GM19438 (cell line): Measurements from ENCODE around the gene DIO1.

Source experiments
- ATAC-seq: cut with Tn5 transposase; IDR thresholded peaks from one replicate; pipeline ENCODE4 v1.9.1; 2021; ENCODE audit warnings: low read depth; ENCODE audit not compliant: unreplicated experiment

DIO1 gene

DNA sequence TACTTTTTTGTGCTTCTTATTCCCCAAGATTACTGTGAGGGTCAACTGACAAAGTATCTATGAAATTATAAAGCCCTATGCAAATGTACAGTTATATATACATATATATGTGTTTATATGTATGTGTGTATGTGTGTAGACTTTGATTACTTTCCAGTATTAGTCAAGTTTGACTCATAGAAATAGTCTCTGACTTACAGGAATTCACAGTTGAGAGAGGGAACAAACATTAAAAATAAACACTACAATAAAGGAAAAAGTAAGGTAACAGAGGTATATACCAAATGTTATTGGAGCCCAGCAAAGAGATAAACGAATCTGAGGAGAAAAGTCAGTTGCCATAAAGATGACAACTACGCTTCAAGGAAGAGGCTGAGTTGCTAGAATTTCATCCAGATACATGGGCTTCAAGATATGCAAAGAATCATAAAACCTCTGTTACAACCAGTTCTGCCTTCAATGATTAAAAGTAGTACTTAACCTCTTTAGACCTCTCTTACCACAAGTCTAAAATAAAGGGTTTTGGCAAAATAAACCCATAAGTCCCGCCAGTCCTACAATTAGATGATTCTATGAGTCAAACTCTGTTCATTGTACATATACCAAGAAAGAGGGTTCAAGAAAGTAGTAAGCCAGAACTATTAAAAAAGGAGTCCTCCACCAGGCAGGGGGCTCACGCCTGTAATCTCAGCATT lies 44.3 kb downstream of the DIO1 start:
- no peak for ATAC-seq

DNA sequence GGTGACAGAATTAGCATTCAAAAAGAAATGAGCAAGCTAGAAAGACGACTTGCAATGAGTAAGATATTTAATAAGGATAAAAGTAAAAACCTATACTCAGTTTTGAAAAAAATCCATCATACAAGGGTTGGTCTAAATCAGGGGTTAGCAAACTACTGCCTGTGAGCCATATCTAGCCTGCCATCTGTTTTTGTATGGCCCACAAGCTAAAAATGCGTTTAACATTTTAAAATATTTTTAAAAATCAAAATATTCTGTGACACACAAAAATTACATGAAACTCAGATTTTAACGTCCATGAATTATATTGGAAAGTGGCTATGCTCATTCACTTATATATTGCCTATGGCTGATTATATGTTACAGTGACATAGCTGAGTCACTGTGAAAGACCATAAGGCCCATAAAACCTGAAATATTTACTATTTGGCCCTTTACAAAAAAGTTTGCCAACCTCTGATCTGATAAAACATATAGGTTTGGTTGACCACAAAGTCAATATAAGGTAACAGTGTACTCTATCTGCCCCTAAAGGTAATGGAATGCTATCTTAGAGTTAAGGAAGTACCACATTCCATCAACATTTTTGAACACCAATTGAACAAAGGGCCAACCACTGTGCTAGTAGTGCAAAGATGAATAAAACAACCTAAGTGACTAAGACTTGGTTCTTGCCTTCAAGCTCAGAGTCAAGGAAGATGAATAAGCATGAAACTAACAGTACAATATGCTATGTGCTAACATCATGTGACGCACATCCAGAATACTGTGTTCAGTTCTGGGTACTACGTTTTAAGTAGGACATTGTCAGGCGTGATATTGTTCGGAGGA lies 48.4 kb downstream of the DIO1 start:
- no peak for ATAC-seq

DNA sequence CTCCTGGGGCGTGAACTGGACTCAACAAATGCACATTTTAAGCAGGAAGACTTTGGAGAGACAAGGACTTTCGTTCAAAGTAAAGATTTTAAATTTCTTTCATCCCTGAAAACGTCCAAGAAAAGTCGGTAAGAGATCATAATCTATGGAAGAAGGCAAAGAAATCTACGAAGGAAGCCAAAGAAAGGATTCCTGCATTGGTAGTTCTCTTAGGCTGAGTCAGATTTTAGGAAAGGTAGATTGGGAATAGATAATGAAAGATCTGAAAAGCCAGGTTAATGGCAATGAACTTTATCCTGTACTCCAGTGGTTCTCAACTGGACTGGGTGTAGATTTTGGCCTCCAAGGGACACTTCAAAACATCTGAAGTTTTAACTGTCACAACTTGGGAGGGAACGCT lies 49.1 kb downstream of the DIO1 start:
- no peak for ATAC-seq

DNA sequence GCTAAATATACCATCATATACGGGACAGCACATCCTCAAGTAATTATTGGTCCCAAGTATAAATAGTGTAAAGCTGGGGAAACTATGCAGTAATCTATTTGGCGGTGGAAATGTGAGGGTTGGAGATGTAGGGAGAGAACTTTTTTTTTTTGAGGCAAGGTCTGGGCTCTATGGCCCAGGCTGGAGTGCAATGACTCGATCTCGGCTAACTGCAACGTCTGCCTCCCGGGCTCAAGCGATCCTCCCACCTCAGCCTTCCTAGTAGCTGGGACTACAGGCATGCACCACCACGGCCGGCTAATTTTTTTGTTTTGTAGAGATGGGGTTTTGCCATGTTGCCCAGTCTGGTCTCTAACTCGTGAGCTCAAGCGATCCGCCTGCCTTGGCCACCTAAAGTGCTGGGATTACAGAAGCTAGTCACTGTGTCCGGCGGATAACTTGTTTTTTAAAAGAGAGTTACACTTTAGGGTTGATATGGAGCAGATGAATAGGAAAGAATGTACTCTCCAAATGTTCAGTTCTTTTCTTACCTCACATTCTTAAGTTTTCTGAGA lies 49.6 kb downstream of the DIO1 start:
- ATAC-seq: no peak

DNA sequence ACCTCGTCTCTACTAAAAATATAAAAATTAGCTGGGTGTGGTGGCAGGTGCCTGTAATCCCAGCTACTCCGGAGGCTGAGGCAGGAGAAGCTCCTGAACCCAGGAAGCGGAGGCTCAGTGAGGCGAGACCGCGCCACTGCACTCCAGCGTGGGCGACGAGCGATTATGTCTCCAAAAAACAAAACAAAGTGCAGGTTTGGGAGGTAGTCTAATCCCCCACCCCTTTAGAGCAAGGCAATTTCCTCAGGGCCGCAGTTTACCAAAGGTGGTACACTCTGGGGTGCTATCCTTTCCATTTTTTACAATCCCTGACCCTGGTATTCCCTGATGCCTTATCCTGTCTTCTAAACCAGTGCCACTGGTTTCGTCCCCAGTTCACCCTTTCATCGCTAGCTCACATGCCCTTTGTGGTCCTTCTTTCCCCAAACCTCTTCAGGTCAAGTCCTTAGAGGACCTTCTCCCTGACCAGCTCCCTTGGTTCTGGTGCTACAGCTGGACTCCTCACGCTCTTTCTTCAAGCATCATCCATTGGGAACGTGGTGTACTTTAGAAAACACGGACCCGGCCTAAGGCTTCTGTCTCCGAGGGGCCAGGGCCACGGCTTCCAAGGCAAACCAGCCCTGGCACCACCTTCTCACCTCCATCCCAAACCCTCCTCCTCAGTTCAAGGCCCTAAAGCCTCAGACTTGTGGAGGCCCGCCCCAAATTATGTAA lies 50.6 kb downstream of the DIO1 start:
- no peak for ATAC-seq

DNA sequence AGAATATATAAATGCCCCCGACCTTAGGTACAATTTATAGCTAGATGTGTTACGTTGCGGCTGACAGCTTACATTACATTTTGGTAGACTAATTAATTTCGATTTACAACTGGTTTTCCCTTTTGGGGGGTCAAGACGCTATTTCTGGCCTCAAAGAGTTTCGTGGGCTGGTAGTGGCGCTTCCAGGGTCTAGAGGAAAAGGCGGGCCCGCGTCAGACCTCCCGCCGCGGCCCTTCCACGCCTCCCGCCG lies 51.1 kb downstream of the DIO1 start:
- ATAC-seq: no peak

DNA sequence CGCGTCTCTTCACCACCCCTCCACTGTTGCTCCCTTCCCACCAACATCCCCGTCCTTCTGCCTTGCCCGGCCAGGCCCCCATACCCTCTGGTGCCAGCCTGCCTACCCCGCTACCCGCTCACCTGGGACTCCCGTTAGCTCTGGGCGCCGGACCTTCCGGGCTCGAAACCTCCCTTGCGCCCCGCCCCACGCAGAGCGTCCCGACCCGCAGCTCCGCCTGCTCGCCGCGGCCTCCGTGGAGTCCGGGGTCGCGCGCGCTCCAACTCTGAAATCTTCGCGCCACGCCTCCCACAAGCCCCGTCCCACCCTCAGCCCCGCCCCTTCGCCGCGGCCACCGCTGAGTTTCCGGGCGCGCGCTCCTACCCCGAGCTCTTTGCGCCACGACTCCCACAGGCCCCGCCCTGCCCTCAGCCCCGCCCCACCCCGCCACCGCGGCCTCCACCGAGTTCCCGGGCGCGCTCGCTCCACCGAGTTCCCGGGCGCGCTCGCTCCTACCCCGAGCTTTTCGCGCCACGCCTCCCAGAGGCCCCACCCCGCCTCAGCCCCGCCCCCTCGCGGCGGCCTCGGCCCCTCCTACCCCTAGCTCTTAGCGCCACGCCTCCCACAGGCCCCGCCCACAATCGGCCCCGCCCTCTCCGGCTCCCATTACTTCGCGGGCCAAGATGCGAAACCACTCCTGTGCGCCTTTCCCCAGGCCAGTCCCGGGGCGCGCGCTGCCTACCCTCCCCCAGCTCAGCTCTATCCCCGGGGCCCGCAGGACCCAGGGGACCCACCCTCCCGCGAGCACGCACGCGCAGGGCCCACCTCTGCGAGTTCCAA lies 51.7 kb downstream of the DIO1 start, which contains the start of gene IFT25:
IFT25 (minus strand) TSS at position 267 of the 819 bp plus-strand sequence. CDS start 5,617 bp downstream, outside the sequence.
- ATAC-seq: peak; percentile 61

DNA sequence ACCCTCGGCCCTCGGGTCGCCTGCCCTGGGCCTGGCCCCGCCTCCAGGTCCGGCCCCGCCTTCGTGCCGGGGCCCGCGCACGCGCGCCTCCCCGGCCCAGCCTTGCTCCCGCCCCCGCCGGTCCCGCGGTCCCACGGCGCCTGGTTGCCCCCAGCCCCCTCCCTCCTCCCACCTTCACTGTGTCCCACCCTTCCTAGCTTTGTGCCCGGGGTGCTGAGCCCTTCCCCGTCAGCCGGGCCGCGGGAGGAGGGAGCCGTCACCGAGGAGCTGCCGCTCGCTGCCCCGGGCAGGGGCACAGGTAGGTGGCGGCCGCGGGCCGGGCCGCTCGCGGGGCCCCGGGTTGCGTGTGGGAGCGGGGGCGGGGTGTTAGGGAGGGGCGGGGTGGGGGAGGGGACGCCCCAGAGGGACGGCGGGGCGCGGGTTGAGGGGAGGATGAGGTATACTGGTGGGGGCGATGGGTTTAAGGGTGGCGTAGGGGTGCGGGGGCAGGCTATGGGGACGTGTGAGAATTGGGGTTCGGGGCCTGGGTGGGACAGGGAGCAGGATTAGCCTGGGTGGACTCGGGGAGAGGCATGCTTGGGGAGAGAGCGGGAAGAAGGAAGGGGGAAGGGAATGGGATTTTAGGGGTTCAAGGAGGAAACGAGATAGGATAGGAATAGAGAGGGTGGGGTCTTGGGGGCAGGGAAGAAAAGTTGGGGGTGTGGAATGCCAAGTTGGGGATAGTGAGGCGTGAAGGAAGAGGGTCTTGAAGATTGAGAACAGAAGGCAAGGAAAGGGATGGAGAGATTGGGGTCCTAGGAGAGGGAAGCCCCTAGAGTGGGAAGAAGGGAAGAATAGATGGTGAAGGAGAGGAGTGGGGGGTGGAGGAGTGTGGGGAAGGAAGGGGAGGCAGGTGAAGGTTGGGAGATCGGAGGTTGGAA lies 52.5 kb downstream of the DIO1 start, which contains the start of gene LRRC42:
LRRC42 (plus strand) TSS at position 99 of the 920 bp plus-strand sequence. CDS start 5,650 bp downstream, outside the sequence.
- ATAC-seq: peak; percentile 64

DNA sequence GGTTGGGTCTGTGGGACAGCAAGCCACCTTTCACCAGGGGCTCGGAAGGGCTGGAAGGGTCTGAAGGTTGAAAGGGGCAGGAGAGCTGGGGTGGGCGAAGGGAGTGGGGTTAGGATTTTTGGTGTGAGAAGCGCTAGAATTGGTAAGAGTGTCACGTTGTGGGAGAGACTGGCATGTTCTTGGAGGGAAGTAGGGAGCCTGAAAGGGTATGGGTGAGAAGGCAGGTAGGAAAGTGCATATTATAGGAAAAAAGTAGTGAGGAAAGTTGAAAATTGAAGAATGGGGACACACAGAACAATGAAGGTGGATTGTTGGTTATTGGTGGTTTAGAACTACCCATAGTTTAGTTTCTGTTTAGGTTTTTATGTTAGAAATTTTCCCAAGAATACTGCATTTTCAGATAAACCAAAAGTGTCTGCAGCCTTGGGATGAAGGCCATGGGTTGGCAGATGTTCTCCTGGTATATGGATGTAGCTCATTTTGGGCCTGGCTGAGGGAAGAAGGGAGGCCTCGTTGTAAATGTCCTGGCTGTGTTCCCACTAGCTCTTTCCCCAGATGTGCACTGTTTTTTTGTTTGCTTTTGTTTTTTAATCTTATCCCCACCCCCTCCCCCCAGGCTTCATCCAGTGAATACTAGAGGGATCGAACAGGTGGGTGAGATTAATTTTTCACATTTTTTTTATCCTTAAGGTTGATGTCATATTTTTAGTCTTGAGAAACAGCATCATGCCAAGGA lies 53.4 kb downstream of the DIO1 start:
- no peak for ATAC-seq

DNA sequence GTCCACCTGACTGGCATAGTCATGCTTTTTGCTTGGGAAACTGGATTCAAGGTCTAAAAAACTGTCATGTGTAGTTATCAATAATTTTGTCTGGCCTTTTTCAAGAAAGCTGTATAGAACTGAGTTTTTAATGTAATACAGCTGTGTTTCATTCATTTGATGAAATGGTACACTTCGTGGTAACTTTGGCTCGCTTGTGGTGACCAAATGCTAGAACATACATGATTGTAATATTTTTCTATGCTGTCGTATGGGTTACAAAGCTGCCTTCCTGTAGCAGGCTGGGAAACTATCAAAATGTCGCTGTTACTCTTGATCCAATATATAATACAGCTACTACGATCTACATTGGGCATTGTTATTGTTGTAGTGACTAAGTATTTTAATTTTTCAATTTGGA lies 54.3 kb downstream of the DIO1 start:
- no peak for ATAC-seq

DNA sequence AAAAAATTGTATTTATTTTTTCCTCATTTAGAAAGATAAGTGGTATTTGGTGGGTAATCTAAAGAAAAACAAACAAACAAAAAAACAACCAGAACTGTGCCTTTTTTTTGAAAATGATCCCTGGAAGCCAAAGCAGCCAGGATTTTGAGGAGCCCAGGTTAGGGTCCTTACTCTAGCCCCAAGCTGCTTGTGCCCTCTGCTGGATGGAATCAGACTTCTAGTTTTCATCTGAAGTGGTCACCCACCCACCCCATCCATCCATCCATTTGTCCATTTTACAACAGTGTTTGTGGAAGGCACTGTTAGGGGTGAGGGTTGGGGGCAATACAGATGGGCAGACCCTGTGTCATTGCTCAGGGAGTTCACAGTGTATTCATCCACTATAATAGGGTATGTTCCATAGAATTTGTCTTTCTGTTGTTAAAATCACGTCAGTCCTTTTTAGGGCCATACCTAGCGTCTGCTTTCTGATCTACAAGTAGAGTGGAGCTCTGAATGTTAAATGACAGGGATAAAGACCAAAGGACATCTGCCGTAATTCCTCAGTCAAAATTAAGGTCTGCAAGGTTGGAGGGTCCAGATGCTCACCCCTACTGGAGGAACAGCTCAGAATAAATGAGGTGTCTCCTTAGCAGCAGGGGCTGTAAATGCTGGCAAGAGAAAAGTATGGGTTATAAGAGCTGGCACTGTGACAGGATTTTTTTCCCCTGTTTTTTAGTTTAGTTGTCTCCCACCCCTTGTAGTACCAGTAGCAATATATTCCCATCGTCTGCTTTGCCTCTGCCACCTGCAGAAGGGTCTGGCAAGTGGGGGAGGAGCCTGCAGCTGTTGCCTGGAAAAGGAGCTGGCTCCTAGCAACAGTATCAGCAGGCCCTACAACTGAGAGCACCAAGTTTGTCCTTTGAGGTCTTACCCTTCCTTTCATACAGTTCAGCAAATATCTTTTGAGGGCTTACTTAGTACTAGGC lies 55.3 kb downstream of the DIO1 start:
- ATAC-seq: no peak

DNA sequence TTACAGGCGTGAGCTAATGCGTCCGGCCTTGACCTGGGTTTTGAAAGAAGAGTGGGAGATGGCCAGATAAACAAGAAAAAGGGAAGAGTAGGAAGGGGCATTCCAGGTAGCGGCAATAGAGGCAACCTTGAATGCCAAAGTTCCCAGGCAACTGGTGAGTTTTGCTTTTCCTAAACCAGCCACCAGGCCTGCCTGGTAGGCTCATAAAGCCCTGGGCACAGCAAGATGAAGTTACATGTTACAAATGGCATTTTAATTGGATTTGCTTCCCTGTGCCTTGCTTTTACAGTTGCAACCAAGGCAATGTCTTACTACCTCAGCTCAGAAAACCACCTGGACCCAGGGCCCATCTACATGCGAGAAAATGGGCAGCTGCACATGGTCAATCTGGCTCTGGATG lies 57.7 kb downstream of the DIO1 start:
- ATAC-seq: no peak

DNA sequence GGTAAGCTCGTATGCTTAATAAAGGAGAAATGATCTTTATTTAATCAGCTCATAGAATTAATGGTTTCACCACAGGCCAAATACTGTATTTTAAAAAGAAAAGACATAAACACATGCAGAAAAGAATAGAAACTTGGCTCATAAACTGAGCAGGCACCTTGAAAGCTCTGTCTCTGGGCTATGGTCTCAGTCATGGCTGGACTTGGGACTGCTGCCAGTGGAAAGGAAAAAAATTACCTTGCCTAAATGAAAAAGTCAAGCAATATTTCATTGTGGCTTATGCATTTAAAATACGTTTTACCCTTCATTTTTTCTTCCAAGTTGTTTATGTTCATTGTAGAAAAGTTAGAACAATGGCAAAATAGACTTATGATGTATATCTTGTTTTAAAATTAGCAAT lies 60.1 kb downstream of the DIO1 start:
- ATAC-seq: no peak

DNA sequence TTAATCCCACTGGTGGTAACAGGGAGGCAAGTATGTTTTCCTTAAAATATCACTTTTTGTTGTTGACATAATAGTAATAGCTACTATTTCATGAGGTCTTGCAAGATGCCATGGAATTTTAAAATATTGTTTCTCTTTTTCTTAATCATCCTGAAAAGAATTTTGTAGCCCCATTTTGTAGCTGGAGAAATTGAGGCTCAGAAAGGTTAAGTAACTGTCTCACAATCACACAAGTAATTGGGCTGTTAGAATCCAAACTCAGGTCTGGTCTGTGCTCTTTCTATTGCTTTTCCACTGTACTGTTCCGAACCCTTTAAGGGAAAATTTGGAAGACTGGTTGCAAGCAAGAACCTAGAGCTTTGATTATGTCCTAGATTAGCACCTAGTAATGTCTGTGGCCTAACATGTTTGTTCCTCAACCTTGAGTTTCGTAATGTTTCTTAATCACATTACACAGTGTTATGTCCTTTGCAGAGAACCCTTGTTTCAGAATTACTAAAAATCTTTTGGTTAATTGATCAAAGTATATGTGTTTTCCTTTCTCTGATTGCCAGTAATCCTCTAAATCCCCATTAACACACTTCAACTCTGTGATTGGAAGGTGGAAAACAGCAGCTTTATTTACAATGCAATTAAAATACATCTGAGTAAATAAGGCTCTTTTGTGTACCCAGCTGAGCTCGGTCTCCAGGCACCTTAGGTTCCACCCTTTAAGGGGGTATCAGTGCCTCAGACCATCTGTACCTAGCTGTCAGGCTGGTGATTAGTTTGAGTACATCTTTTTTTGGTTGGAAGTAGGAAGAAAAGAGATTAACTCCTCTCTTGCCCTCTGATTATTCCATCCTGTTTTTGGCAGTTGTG lies 62.6 kb downstream of the DIO1 start:
- ATAC-seq: no peak

DNA sequence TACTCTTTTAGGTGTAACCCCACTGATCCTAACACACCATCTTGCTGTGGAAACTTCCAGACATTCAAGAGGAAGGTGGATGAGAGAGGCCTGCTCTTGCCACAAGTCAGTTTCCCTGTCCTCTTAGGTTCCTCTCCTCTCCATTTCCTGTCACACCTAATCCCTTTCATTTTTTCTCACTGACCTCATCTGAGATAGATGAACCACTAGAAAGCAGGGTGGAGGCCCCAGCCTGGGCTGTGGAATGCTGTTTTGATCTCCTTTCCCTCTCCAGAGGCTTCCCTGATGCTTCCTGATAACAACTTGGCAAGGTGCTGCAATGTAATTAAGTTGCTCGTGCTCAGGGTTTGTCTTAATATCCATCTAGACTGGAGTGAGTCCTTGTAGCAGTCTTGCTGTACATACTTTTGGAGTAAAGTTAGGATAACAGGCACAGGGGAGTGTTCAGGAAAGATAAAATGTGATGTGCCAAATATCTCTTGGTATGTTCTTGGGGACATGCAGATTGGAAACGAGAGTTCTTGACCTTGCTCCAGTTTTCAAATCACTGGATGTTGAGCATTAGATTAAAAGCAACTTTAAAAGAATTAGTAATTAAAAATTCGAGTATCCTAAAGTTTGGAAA lies 63.3 kb downstream of the DIO1 start:
- no peak for ATAC-seq

DNA sequence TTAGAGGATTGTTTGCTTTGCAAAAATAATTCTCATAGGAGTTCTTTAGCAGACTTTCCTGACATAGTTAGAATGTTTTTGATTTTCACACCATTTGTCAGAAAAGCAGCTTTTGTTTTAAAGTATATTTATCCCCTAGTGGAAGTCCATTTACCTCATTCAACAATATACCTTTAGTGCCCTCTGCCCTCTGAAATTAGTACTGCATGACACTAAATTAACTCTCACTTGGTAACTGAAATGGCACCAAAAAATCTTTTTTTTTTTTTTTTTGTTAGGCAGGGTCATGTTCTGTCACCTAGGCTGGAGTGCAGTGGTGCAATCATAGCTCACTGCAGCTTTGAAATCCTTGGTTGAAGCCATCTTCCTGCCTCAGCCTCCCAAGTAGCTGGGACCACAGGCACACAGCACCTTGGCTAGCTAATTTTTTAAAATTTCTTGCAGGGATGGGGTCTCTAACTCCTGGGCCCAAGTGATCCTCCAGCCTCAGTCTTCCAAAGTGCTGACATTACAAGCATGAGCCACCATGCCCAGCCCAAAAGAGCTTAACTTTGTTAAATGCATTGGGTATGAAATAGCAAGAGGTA lies 65.8 kb downstream of the DIO1 start:
- no peak for ATAC-seq
